Measurements from ENCODE around the gene ROBO1. TPM values are rescaled to one million over a fixed set of nuclear protein-coding genes. Genes with fewer than 3 reads are reported as not detected.

The ROBO1 gene
- total and polyA plus RNA-seq, 2 of the 8 experiments (the other 6 are each of a cell fraction or from before 2014, with no cell fraction given): 51.4 to 91.0 TPM

- Histone ChIP-seq H3K4me2 (ENCODE audit: insufficient read depth in 1 of 2, low read depth in 2 of 2, low read length in 2 of 2) (no peak overlapping the region), H4K5ac (ENCODE audit: insufficient read length, low read depth, low read length) (no peak overlapping the region), H2AK5ac (ENCODE audit: low read depth, low read length) (no peak overlapping the region), H3K9ac (replicated peaks in 1 of 4; ENCODE audit: extremely low read depth in 1 of 4, low read depth in 3 of 4, low read length in 3 of 4) (no peak overlapping the region), H2BK20ac (ENCODE audit: low read length) (no peak overlapping the region), H2BK12ac (ENCODE audit: low read depth, low read length) (no peak overlapping the region), H4K91ac (replicated peaks; ENCODE audit: insufficient read length, low read length) (no peak overlapping the region), H3K4me3 (ENCODE audit: extremely low read depth in 1 of 4, insufficient read depth in 2 of 4, low read depth in 3 of 4, low read length in 4 of 4) (no peak overlapping the region), H3K36me3 (ENCODE audit: control insufficient read depth in 2 of 4, insufficient read depth in 4 of 4, low read length in 3 of 4) (peaks cover 0 to 7% (median 4%) of the 10 kb centered on the region in 4 experiments; a peak in 4 of 8 replicates), H3K4ac (replicated peaks; ENCODE audit: insufficient read length, low read depth, low read length) (no peak overlapping the region), H3K23ac (ENCODE audit: insufficient read length) (no peak overlapping the region), H3K9me3 (ENCODE audit: insufficient read depth in 2 of 2, low read depth in 1 of 2, low read length in 1 of 2) (no peaks in the 10 kb centered on the region), H3K79me2 (ENCODE audit: control insufficient read depth in 1 of 2, insufficient read depth in 2 of 2, low read length in 2 of 2) (no peaks in the 10 kb centered on the region), H4K20me1 (replicated peaks in 1 of 2; ENCODE audit: control insufficient read depth in 1 of 2, insufficient read depth in 2 of 2, low read length in 2 of 2) (no peaks in the 10 kb centered on the region), H2AFZ (ENCODE audit: low read length) (no peak overlapping the region), H3K56ac (replicated peaks; ENCODE audit: insufficient read length, low read depth, low read length) (no peak overlapping the region), H3K23me2 (ENCODE audit: low read depth, low read length) (no peaks in the 10 kb centered on the region), H3K27me3 (replicated peaks in 1 of 4; ENCODE audit: control insufficient read depth in 3 of 4, extremely low read depth in 1 of 4, insufficient read depth in 3 of 4, low read length in 3 of 4) (no peaks in the 10 kb centered on the region), H3K27ac (ENCODE audit: low read depth, low read length) (no peak overlapping the region), H3K14ac (ENCODE audit: insufficient read length) (no peak overlapping the region), H2BK5ac (ENCODE audit: low read depth, low read length) (no peak overlapping the region), H3K79me1 (ENCODE audit: low read depth, low read length) (no peaks in the 10 kb centered on the region), H4K8ac (ENCODE audit: extremely low read depth, insufficient read depth, low read length) (no peak overlapping the region), H3K18ac (ENCODE audit: extremely low read depth, low read length) (no peak overlapping the region), H2BK15ac (ENCODE audit: low read length) (no peak overlapping the region), H2BK120ac (replicated peaks; ENCODE audit: low read depth, low read length) (no peak overlapping the region), H3K4me1 (replicated peaks in 1 of 4; ENCODE audit: control insufficient read depth in 3 of 4, insufficient read depth in 4 of 4, low read length in 3 of 4) (no peaks in the 10 kb centered on the region)
- TF ChIP-seq CHD2 (IDR thresholded peaks at IDR 0.05; ENCODE audit: low read length) (no peak), TAF1 (IDR thresholded peaks at IDR 0.05; ENCODE audit: low read depth, low read length) (no peak), MAFK (IDR thresholded peaks at IDR 0.05; ENCODE audit: low read depth, low read length) (no peak), RNF2 (IDR thresholded peaks at IDR 0.05; ENCODE audit: borderline replicate concordance, low read depth, low read length, missing control alignments, poor library complexity, severe bottlenecking) (no peak), BACH1 (IDR thresholded peaks at IDR 0.05; ENCODE audit: low read length) (no peak), SP2 (IDR thresholded peaks at IDR 0.05; ENCODE audit: low read length) (no peak), RBBP5 (IDR thresholded peaks at IDR 0.05; ENCODE audit: borderline replicate concordance, low read depth, low read length) (no peak), MAX (IDR thresholded peaks at IDR 0.05) (no peak), CHD1 (IDR thresholded peaks at IDR 0.05; ENCODE audit: low read depth, low read length) (no peak), RAD21 (IDR thresholded peaks at IDR 0.05 in 1 of 2, conservative IDR thresholded peaks at IDR 0.05 in 1 of 2; ENCODE audit: low read depth in 2 of 2, low read length in 2 of 2) (no peak)
- POLR2A ChIA-PET (ENCODE audit: partially characterized antibody): no interaction called here
- CTCF ChIA-PET (ENCODE audit: partially characterized antibody): interaction anchor here (1.3 kb wide), 1 partner anchor 364 kb away, joined by 3 read pairs; no protein-coding TSS in a partner anchor
- WGBS, 2 experiments (ENCODE audit: extremely low coverage in 1 of 2, insufficient coverage in 1 of 2, insufficient read length in 1 of 2, insufficient replicate concordance in 2 of 2, low coverage in 1 of 2, low lambda C conversion rate in 2 of 2, missing lambda C conversion rate in 1 of 2): 89% methylated on average over 2 of the region's 2 CpGs; no CpG with 5 or more reads in 1 of the 2 experiments
- no peak for FAIRE-seq
- no peak for DNase-seq (ENCODE audit: low read depth in 1 of 2, low spot score in 2 of 2)
Observed at GRCh38 chr3:78668302-78668701, 1099.5 kb downstream of the ROBO1 start.
